GM19395 (cell line): ENCODE results near the gene PLEKHA5.
"Not testable (repeated sequence)": the region's sequence is repeated elsewhere in the genome, so short reads cannot be mapped to it uniquely, and the experiment has no call there.

Experiments used
- ATAC-seq: cut with Tn5 transposase; IDR thresholded peaks from one replicate; pipeline ENCODE4 v1.9.1; 2021; ENCODE audit warnings: mild to moderate bottlenecking, moderate library complexity; ENCODE audit not compliant: unreplicated experiment

PLEKHA5 gene

GRCh38 chr12:19224746-19225145, 95.2 kb downstream of the PLEKHA5 start:
- no peak for ATAC-seq

GRCh38 chr12:19227190-19227879, 97.8 kb downstream of the PLEKHA5 start:
- no peak for ATAC-seq

- ATAC-seq, result no peak
These were observed 98.3 kb downstream of the PLEKHA5 start for GRCh38 chr12:19227880-19228210.

GRCh38 chr12:19229021-19229420, 99.5 kb downstream of the PLEKHA5 start:
- ATAC-seq, result not testable (repeated sequence)

GRCh38 chr12:19230299-19230866, 100.8 kb downstream of the PLEKHA5 start:
- ATAC-seq, result no peak

- ATAC-seq, result no peak
These were observed 101.4 kb downstream of the PLEKHA5 start for GRCh38 chr12:19230896-19231295.

GRCh38 chr12:19234171-19234704, 104.7 kb downstream of the PLEKHA5 start:
- ATAC-seq, result no peak

- no peak for ATAC-seq
These were observed 105.7 kb downstream of the PLEKHA5 start for GRCh38 chr12:19234981-19235871.

GRCh38 chr12:19236656-19237055, 107.1 kb downstream of the PLEKHA5 start:
- no peak for ATAC-seq

- no peak for ATAC-seq
These were observed 109.0 kb downstream of the PLEKHA5 start for GRCh38 chr12:19238540-19238939.

- ATAC-seq, result no peak
These were observed 109.6 kb downstream of the PLEKHA5 start for GRCh38 chr12:19239102-19239501.

- ATAC-seq, result no peak
These were observed 110.2 kb downstream of the PLEKHA5 start for GRCh38 chr12:19239616-19240234.

- ATAC-seq, result no peak
These were observed 113.0 kb downstream of the PLEKHA5 start for GRCh38 chr12:19242581-19242980.

- ATAC-seq, result no peak
These were observed 114.0 kb downstream of the PLEKHA5 start for GRCh38 chr12:19243551-19243950.

GRCh38 chr12:19244312-19244711, 114.8 kb downstream of the PLEKHA5 start:
- no peak for ATAC-seq

- ATAC-seq, result no peak
These were observed 115.6 kb downstream of the PLEKHA5 start for GRCh38 chr12:19245106-19245505.

- no peak for ATAC-seq
These were observed 116.1 kb downstream of the PLEKHA5 start for GRCh38 chr12:19245666-19246065.

- ATAC-seq, result no peak
These were observed 117.4 kb downstream of the PLEKHA5 start for GRCh38 chr12:19246933-19247332.

- no peak for ATAC-seq
These were observed 119.5 kb downstream of the PLEKHA5 start for GRCh38 chr12:19248929-19249602.

- no peak for ATAC-seq
These were observed 122.1 kb downstream of the PLEKHA5 start for GRCh38 chr12:19251481-19252132.
